DMS153 treated with DMSO at 0.1 percent for 48 hours (cell line): ENCODE data around the gene AP1G2.

ENCODE experiments used
- DNase-seq: peaks from one replicate; lab custom pipeline; 2025; ENCODE audit not compliant: unreplicated experiment; lab: John Stamatoyannopoulos, UW

Gene AP1G2

GRCh38 chr14:23571701-23572523, 4.3 kb upstream of the AP1G2 start:
- DNase-seq = no peak

DNA sequence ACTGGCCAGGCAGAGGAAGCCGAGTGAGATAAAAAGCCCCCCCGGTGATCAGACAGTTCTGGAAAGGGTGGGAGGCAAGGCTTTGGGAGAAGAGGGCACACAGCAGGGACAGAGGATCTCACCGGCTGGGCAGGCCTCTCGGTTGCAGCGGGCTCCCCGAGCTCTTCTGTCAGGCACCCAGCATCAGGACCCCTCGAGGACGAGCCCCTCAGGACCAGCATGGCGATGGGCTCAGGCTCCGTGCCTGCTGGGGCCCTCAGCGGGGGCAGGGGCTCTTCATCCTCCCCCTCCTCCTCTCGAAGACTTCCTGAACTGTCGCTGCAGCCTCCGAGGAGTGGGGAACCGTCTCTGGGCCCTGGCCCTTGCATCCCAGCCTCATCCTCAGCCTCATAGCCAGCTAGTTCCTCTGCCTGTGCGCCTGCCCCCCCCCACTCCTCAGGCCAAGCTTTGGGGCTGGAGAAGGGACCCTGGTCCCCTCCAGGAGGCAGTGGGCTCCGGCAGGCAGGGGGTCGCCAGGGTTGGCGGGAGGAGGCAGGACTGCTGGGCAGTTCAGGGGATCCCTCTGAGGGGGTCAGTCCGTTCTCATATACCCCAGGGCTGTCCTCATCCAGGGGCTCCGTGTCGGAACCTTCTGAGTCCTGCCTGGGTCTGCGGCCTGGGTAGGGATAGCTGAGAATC, 3.4 kb upstream of the AP1G2 start:
- no peak for DNase-seq

- no peak for DNase-seq
These were observed 2.0 kb upstream of the AP1G2 start for GRCh38 chr14:23569443-23570151.

DNA sequence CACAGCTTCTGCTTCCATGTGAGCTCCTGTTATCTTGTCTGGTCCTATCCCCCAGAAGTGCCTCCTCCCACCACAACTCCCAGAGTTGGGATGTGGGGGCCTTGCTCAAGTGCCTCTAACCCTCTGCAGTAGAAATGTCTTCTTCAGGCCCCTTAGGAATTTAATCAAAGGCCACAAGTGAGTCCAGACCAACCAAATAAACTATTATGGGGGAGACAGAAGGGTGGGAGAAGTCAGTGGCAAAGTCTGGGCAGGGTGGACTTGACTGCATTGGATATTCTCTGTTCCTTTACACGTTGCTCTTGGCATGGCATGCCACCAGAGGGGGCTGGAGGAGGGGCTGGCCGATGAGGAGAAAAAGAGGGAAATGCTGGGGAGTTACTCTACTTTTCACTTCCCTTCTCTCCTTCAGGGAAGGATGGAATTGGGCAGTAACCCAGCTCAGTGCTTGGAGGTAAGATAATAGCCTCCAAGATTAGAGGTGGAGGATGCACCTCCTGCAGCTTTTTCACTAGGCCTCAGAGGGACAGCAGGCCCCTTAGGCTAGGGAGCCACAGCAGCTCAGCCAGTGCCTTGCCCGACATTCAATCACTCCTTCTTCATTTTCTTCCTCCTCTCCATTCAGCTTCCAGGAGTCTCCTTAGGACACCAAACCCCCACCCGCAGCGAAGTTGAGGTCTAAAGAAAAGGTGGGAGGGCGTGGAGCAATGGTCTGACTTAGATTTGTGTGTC, 1.2 kb upstream of the AP1G2 start:
- DNase-seq = no peak

GRCh38 chr14:23568021-23568599, 519 bp upstream of the AP1G2 start:
- no peak for DNase-seq

GRCh38 chr14:23566778-23567185, 809 bp downstream of the AP1G2 start:
- DNase-seq = no peak

DNA sequence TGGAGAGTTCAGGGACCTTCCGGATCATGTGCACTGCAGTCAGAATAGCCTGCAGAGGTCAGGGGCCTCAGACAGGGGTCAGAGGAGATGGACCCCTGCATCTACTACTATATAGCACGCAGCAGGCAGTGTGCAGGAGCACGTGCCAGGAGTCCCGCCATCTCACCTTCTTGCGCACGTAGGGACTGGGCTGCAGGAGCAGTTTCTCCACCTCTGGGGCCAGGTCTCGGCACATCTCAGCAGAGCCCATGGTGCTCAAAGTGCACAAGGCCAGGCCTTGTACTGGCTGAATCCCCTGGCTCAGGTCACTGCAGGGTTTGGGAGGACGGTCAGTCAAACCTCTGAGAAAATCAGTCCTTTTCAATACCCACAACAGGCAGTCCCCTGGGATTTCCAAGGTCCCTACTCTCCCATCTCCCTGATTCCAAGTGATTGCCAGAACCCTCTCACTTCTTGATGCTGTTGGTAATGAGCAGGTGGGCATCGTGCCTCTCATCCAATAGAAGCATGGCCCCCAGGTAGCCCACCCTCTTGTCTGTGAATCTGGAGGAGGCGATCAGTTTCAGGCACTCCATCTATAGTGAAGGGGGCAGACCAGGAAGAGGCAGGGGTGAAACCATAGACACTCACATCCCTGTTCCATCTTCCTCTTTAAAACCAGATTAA, 1.3 kb downstream of the AP1G2 start:
- no peak for DNase-seq

DNA sequence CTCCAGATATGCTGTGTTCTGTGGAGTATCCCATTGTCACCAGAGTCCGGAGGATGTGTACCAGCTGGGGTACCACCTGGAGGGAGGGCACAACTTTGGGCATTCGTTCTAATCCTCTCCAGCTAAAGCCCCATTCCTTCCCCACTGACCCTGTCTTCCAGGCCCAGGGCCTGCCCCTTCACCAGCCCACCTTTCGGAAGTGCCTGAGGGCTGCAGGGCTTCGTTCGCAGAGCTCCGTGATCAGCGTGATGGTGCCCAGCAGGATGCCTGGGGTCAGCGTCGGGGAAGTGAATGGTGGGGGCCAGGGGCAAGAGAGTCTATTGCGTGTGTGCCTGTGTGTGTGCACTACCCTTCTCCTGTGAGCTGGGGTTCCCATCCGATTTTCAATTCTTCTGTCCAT, 2.0 kb downstream of the AP1G2 start:
- no peak for DNase-seq

GRCh38 chr14:23564876-23565275, 2.7 kb downstream of the AP1G2 start:
- no peak for DNase-seq

GRCh38 chr14:23564181-23564812, 3.3 kb downstream of the AP1G2 start:
- DNase-seq = no peak

GRCh38 chr14:23563473-23564180, 4.0 kb downstream of the AP1G2 start:
- DNase-seq = no peak

- no peak for DNase-seq
These were observed 4.6 kb downstream of the AP1G2 start for GRCh38 chr14:23562822-23563472.

GRCh38 chr14:23561873-23562821, 5.4 kb downstream of the AP1G2 start:
- no peak for DNase-seq

DNA sequence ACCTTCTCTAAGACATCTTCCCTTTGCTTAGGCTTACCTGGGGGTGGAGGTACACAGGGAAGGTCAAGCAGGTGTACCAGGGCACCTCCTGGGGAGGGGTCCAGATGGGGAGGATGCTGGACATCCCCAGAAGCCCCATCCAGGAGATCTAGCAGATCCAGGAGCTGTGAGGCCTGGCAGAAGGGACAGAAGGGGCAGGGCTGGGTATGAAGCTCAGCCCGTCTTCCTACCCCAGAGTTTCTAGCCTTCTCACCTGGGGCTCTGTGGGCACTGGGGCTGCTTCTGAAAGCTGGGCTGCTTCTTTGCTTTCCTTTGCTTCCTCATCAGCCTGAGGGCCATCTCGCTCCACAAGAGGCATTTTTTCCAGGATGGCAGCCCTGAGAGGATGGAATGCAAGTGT, 6.3 kb downstream of the AP1G2 start:
- DNase-seq = no peak

GRCh38 chr14:23559926-23560520, 7.6 kb downstream of the AP1G2 start:
- no peak for DNase-seq

GRCh38 chr14:23559010-23559925, 8.3 kb downstream of the AP1G2 start:
- DNase-seq = no peak
